ENCODE measurements around the gene ACER3.
A peak's percentile ranks its signal among the peaks of the same experiment; 100 is the strongest.
"Not testable (repeated sequence)": the region's sequence is repeated elsewhere in the genome, so short reads cannot be mapped to it uniquely, and the experiment has no call there.

ACER3 gene

GRCh38 chr11:76860539-76861475 lies at the start of gene ACER3:
Gene ACER3 (plus strand): TSS chr11:76860918. CDS start chr11:76860977, 59 bp downstream.
- peak; percentile 4 for DNase-seq

- DNase-seq, result no peak
These were observed 49.5 kb upstream of the ACER3 start for GRCh38 chr11:76811259-76811658.

- DNase-seq, result no peak
These were observed 46.3 kb upstream of the ACER3 start for GRCh38 chr11:76814414-76814813.

GRCh38 chr11:76815678-76816077 lies 45.0 kb upstream of the ACER3 start:
- not testable (repeated sequence) for DNase-seq

- no peak for DNase-seq
These were observed 40.5 kb upstream of the ACER3 start for GRCh38 chr11:76820184-76820566.

- DNase-seq, result not testable (repeated sequence)
These were observed 39.3 kb upstream of the ACER3 start for GRCh38 chr11:76821396-76821795.

GRCh38 chr11:76822406-76822805 lies 38.3 kb upstream of the ACER3 start:
- no peak for DNase-seq

GRCh38 chr11:76823481-76824028 lies 37.2 kb upstream of the ACER3 start:
- DNase-seq, result no peak

GRCh38 chr11:76824083-76824939 lies 36.4 kb upstream of the ACER3 start:
- DNase-seq, result no peak

- no peak for DNase-seq
These were observed 35.6 kb upstream of the ACER3 start for GRCh38 chr11:76824980-76825725.

- DNase-seq, result no peak
These were observed 34.9 kb upstream of the ACER3 start for GRCh38 chr11:76825726-76826396.

- not testable (repeated sequence) for DNase-seq
These were observed 34.2 kb upstream of the ACER3 start for GRCh38 chr11:76826508-76826907.

- DNase-seq, result not testable (repeated sequence)
These were observed 33.7 kb upstream of the ACER3 start for GRCh38 chr11:76827005-76827404.

- peak; percentile 59 for DNase-seq
These were observed 29.9 kb upstream of the ACER3 start for GRCh38 chr11:76830639-76831327.

- DNase-seq, result no peak
These were observed 28.9 kb upstream of the ACER3 start for GRCh38 chr11:76831686-76832310.

GRCh38 chr11:76832361-76832760 lies 28.4 kb upstream of the ACER3 start:
- no peak for DNase-seq

GRCh38 chr11:76834151-76834550 lies 26.6 kb upstream of the ACER3 start:
- no peak for DNase-seq

- no peak for DNase-seq
These were observed 25.7 kb upstream of the ACER3 start for GRCh38 chr11:76835036-76835435.

- DNase-seq, result peak; percentile 87
These were observed 24.6 kb upstream of the ACER3 start for GRCh38 chr11:76835928-76836612.

- DNase-seq, result no peak
These were observed 24.0 kb upstream of the ACER3 start for GRCh38 chr11:76836613-76837291.
